ENCODE measurements around the gene PDZK1IP1.

PDZK1IP1 gene

DNA sequence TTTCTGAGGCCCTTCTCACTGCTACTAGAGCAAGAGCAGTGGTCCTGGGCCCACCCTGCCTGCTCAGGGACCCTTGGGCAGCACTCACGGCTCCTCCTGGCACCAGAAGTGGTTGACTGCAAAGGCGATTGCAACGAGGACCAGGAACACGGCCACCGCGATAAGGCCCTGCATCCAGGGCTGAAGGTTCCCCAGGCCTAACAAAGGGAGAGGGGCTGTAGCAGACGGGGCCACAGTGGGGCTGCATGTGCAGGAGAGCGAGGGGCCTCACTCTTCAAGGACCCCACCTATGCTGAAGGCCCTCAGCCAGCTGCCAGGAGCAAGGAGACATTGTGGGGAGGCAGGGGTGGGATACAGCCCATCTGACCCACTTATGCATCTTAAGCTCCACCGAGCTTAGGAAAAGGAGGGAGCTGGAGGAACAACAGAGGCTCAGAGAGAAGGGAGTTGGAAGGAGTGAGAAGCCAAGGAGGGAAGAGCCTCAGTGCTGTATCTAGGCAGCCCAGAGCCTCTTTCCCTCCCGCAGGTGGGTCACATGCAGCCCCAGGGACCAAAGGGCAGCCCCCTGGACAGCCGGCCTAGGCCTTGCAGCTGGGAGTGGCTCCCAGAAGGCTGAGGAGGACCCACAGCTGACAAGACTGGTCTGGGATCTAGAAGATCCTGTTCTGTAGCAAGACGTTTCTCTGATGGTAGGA lies 2.5 kb downstream of the PDZK1IP1 start:
- TF ChIP-seq, protein P1, sequence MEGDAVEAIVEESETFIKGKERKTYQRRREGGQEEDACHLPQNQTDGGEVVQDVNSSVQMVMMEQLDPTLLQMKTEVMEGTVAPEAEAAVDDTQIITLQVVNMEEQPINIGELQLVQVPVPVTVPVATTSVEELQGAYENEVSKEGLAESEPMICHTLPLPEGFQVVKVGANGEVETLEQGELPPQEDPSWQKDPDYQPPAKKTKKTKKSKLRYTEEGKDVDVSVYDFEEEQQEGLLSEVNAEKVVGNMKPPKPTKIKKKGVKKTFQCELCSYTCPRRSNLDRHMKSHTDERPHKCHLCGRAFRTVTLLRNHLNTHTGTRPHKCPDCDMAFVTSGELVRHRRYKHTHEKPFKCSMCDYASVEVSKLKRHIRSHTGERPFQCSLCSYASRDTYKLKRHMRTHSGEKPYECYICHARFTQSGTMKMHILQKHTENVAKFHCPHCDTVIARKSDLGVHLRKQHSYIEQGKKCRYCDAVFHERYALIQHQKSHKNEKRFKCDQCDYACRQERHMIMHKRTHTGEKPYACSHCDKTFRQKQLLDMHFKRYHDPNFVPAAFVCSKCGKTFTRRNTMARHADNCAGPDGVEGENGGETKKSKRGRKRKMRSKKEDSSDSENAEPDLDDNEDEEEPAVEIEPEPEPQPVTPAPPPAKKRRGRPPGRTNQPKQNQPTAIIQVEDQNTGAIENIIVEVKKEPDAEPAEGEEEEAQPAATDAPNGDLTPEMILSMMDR (IDR thresholded peaks at IDR 0.05; ENCODE audit: low read depth, low read length) = no peak
- no peak for DNase-seq
- Histone ChIP-seq H3K36me3 (no peaks in the 10 kb centered on the region), H3K4me3 (ENCODE audit: low read depth, low read length) (no peak overlapping the region), H3K9me3 (ENCODE audit: severe bottlenecking) (no peaks in the 10 kb centered on the region), H3K27me3 (ENCODE audit: insufficient read depth, low read depth, severe bottlenecking) (no peaks in the 10 kb centered on the region), H3K27ac (no peak overlapping the region)

DNA sequence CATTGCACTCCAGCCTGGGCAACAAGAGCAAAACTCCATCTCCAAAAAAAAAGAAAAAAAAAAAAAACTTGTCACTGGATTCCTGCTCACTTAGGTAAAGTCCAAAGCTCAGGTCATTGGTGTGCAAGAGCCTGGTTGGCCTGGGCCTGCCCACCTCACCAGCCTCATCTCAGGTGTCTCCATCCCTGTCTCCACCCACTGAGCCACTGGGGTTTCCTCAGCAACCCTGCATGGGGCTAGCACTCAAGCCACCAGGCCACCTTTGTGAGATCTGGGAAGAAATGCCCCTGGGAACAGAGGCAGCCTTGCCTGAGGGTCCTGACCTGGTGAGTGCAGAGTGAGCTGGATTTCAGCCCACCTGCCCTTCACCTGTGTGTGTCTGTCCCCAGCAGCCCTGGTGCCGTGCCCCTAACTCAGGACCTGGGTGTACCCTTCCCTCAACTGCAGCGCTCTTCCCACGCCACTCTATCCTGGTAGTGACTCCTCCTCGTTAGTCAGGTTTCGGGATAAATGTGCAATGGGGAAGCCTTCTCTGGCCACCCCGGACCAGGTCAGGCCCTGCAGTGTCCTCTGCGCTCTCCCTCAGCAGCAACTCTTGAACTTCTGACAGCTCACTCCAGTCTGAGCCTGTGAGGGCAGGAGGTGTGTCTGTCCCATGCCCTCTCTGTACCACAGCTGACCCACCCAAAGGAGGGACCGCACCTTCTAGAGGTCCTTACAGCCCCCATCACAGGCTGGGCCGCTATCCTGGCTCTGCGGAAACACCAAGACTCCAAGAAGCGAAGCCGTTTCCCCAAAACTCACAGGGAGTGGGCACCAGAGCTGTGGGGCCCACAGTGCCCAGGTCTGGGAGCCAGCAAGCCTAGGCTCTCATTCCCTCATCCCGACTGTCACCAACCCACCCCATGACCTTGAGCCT lies 3.3 kb downstream of the PDZK1IP1 start:
- Histone ChIP-seq H3K27me3 (ENCODE audit: insufficient read depth, low read depth, severe bottlenecking) (no peaks in the 10 kb centered on the region), H3K27ac (no peak overlapping the region), H3K9me3 (ENCODE audit: severe bottlenecking) (no peaks in the 10 kb centered on the region), H3K36me3 (no peaks in the 10 kb centered on the region), H3K4me3 (ENCODE audit: low read depth, low read length) (no peak overlapping the region)
- TF ChIP-seq, protein P1 (IDR thresholded peaks at IDR 0.05; ENCODE audit: low read depth, low read length) = no peak
- no peak for DNase-seq

DNA sequence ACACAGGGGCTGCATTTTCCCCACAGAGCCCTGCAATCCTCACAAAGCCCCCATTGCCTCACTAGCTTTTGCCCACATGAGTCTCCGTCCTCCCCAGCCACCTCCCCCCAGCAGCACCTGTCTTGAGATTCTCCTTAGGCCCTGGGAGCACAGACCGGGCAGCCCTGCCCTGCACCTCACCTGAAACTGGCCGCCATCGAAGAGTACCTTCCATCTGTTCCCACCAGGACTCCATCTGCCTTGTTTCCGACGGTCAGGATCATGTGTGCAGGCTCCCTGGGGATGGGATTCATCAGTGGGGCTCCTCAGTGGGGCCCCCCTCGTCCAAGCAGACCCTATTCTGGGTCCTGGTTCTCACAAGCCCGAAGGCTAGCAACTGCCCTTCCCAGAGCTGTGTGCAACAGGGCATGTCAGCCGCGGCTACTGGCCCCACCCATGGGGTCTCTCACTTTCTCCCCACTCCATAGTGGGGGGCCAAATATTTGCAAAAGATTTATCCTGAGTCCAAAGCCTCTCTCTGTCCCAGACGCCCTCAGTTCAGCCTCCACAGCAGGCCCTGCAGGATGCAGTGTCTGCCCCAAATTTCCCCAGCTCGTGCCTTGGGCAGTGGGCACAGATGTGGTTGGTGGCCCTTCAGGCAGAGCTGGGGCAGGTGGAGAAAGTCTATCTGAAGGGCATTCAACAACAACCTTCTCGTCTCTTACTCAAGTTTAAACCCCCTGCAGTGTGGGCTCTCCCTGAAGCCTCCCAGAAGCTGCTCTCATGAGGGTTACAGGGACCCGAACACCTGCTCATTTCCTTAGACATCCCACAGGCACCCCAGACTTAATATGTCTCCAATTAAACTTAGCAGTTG lies 4.8 kb downstream of the PDZK1IP1 start:
- no peaks in the 10 kb centered on the region for H3K27me3 ChIP-seq (ENCODE audit: insufficient read depth, low read depth, severe bottlenecking)

DNA sequence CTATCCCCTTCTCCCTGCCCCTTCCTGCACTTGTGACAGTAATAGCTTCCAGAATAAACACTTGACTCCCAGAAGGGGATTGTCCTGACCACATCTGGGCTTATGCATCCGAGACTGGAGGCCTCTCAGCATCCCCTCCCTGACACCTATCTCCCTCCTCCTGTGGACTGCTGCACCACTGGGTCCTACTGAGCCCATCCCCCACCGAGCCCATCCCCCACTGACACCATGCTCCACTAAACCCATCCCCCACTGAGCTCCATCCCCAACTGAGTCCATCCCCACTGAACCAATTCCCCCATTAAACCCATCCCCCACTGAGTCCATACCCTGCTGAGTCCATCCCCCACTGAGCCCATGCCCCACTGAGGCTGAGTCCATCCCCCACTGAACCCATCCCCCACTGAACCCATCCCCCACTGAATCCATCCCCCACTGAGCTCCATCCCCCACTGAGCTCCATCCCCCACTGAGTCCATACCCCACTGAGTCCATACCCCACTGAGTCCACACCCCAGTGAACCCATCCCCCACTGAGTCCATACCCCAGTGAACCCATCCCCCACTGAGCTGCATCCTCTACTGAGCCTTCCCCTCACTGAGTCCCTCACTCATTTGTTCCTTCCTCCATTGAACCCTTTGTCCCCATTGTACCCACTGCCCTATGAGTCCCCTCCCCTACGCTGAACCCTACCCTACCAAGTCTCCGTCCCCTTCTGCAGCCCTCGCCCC lies 5.6 kb downstream of the PDZK1IP1 start:
- no peaks in the 10 kb centered on the region for H3K9me3 ChIP-seq (ENCODE audit: severe bottlenecking)
- no peak overlapping the region for H3K4me3 ChIP-seq (ENCODE audit: low read depth, low read length)
- no peaks in the 10 kb centered on the region for H3K27me3 ChIP-seq (ENCODE audit: insufficient read depth, low read depth, severe bottlenecking)
- no peak overlapping the region for H3K27ac ChIP-seq
- TF ChIP-seq, protein P1 (IDR thresholded peaks at IDR 0.05; ENCODE audit: low read depth, low read length) = no peak
- no peak for DNase-seq
- no peaks in the 10 kb centered on the region for H3K36me3 ChIP-seq

More for the DNA sequence above, 4.8 kb downstream of the PDZK1IP1 start:
- H3K9me3 ChIP-seq (ENCODE audit: severe bottlenecking) = no peaks in the 10 kb centered on the region
- TF ChIP-seq, protein P1 (IDR thresholded peaks at IDR 0.05; ENCODE audit: low read depth, low read length) = no peak
- H3K27ac ChIP-seq = no peak overlapping the region
- H3K36me3 ChIP-seq = no peaks in the 10 kb centered on the region
- no peak overlapping the region for H3K4me3 ChIP-seq (ENCODE audit: low read depth, low read length)
- DNase-seq = no peak
